ENCODE measurements around the gene CNTN2.

Gene CNTN2

DNA sequence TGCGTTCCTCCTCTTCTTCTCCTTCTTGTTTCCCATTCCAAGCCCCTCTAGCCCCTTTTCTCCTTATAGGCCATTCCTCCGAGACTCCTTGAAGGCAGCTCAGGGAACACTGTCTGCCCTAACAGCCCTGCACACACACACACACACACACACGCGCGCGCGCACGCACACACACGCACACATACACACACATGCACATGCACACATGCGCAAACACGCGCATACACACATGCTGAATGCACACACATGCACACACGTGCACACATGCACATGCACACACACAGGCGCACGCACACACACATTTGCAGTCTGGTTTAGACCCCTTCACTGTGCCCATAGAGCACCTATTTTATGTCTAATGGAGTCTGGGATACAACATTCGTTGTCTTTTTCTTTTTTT is 17.8 kb upstream of the CNTN2 start:
- no peak for DNase-seq

DNA sequence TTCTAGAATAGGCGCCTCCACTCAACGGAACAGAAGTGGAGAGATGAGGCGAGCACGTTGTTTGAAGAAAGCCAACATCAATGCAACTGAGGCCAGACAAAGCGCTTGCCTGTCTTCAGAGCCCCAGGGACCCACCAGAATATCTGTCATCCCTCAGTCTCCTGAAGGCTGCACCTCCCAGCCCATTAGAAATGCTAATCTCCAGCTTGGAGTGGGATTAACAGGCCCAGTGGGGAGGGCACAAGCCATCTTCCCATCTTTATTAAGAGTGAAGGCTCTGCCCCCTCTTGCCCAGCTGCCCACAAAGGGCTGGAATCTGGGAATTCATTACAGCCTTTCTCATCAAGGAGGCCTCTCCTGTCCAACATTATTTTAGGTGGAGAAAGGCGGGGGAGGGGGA is 16.8 kb upstream of the CNTN2 start:
- no peak for DNase-seq

DNA sequence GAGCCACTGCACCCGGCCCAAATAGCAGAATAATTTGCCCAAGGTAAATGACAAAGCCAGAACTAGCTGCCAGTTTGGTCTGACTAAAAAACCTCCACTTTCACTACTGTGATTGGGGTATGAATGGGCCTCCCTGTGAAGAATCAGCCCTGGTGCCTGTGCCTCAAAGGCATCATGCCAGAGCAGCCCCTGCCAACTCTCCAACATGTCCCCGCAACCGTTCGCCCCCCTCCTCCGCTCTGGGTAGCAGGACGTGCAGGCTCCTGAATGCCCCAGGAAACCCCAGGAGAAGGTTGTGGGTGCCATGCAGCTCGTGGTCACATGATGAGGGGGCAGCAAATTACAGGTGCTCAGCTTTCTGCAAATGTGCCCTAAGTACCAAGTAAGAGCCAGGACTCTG is 14.6 kb upstream of the CNTN2 start:
- no peak for DNase-seq

DNA sequence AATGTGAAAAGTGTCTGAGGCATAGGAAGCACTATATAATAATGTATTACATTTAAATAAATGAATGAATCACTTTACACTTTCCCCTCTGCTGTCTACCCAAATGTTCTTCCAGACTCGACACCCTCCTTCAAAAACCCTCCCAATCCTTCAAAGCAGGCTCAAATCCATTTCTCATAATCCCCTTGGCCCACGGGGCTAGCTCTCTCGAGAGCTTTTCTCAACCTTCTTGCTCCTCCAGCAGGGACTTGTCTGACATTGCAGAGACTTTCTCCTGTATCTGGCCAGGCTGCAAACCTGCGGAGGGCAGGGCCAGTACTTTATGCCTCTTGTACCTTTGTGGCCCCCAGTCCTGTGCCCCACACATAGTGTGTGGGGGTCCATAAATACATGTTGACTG is 14.1 kb upstream of the CNTN2 start:
- DNase-seq: no peak

DNA sequence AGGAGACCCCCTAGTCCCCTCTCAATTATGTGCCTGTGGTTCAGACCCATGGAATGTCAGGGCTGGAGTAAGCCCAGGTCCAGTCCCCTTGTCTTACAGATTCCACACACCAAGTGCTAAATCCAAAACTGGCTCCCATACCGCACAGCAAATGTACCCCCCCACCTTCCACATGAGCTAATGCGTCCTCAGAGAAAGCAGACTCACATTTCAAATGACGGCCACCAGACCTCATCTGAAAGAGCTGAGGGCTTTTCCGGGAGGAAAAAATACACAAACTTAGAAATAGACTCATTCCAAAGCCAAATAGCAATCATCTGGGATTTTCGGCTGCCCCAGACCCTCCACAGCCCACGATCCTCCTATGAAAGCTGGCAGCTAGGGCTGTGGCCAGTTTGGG is 12.8 kb upstream of the CNTN2 start:
- DNase-seq: no peak

DNA sequence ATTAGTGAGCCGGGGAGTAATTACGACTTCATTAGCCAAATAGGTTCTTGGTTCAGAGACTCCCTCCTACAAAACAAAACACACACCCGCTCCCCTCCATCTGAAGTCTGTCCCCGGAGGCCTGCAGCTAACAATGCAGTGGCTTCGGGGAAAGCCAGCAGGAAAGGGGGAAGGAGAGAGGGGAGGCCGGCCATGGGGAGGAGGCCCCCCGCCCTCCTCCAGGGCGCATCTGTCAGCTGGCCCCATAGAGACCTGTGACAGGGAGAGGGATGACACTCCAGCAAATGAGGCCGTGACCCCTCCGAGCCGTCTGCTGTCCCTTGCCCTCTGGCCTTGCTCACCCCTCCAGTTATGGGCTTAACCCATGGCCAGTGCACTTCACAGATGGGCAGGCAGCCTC is 12.1 kb upstream of the CNTN2 start:
- DNase-seq: no peak

DNA sequence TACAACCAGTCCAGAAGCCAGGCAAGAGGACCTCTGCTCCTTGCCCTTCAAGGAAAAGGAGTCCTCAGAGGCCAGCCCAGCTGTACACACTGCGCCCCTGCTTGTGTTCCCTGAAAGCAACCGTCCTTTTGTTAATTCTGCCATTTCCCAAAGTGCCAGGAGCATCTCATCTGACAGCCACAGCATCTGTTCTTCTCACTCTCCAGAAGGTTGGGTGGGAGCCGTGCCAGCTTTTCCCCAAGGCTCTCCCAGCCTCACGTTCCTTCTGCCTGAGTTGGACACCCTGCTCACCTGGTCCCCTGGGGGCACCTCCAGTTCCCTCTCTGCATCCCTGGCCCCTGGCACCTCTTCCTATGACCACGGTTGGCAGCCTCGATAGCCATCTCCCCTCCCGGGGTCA is 10.5 kb upstream of the CNTN2 start:
- DNase-seq: no peak

DNA sequence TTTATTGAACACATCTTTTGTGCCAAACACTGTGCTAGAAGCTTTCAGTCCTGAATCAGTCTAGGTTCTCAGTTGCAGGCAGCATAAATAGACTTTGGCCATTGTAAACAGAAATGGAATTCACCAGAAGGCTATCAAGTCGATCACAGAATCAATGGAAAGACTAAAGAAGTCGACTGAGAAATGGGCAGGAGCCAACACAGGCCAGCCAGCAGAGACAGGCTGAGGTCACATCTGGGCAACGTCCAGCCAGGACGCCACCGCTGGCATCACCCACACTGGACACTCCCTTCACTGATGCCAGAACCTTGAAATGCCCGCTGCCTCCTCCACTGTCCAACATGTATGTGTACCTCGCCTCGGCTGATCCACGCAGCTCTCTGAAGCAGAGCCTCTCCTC is 5.5 kb upstream of the CNTN2 start:
- DNase-seq: no peak

DNA sequence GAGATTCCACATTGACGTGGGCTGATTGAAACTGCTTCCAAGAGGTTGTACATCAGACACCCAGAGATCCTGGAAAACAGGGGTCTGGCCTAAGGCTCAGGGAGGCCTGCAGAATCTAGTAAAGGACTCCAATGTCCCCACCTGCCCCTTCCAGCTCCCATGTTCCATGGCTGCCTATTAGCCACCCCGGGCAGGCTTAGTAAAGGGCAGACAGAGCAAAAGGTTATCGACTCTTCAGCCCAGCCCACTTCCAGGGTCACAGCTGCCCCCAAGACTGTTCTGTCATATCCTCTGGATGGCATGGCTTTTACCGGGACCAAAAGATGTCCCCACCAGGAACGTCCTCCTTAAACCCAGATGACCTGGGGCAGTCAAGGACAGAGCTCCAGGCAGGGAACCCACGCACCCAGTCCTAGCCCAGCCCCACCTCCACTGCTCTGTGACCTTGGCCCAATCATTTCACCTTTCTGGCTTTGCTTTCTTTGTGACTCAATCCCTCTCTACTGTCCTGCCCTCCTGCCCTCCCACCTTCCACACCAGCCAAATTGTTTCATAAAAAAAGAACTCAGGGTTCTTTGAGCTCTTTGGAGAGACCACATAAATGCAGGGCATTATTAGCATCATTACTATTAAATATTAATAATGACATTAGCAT is 4.8 kb upstream of the CNTN2 start:
- DNase-seq: no peak

DNA sequence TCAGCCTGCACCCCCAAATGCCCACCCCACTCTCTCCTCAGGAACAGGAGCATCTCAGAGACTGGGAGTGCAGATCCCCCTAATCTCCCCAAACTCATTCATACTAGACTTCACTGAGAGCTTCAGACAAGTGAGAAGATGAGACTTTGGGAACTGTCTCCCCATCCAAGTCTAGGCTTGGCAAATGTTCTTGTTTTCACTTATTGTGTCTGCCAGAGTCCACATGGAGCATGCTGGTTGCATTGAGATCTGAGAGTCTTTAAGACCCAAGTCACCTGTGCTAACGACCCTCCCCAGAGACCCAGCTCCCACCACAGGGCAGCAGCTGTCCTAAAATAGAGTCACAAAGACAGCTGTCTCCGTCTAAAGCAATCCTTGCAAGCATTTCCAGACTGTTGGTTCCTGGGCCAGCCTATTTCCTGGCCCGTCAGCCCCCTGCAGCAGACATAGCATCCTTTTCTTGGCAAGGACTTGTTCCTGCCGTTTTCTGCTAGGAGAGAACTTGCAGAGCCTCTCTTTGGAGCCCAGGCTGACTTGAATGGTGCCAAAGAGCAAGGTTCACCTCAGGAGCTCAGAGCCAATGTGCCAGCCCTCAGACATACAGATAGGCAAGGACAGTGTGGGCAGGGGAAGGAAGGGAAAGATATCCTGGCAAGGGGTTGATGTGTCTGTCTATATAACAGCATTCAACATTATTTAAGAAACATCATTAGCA is 1.9 kb upstream of the CNTN2 start:
- DNase-seq: no peak

DNA sequence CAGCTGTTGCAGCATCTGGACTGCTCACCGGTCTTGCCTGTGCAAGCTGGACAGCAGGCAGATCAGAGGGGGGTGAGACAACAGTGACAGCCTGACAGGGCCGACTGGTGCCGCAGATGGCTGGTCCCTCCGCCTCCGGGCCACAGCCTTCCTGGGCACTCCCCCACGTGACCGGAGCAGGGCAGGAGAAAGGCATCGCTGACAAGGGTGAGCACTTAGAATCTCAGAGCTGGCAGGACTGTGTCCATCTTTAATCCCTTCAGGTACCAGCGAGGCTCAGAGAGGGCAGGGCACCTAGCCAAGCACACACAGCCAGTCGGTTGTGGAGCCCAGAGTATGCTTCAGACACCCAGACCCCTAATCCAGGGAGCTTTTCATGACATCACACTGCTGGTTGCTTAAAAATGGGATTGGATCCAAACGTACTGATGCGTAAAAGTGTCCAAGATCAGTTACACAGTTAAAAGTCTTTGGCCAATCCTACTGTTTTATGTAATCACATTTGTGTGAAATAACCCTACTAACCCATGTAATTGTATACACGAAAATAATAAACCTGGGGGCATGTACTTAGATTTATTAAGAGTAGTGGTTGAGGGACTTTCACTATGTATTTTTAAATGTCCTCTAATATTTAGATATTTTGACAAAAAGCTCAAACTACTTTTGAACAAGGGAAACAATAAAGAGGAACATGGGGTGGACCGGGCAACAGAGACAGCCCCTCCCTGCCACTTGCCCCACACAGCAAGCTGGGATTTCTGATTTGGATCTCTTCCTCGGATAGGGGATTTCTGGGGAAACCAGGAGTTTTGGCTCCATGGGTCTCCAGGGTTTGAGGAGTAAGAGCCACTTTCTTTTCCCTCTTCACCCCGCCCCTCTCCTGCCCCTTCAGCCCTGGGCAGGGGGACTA is 758 bp upstream of the CNTN2 start:
- no peak for DNase-seq

DNA sequence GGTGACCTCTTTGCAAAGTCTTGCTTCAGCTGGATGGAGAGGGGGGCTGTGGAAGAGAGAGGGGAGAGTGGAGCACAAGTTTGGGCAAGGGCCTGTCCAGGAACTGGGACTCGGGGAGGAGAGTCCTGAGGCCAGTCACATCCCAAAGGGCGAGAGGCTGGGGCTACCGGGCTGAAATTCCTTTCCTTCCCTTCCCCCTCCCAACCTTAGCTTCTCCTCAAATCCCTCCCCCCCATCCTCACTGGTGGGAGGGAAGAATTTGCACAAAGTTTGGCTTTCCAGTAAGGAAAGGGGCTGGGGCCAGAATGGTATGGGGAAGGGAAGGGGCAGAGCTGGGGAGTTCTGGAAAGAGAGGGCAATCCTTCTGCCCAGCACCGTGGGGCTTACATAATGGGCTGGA is 854 bp downstream of the CNTN2 start:
- no peak for DNase-seq

DNA sequence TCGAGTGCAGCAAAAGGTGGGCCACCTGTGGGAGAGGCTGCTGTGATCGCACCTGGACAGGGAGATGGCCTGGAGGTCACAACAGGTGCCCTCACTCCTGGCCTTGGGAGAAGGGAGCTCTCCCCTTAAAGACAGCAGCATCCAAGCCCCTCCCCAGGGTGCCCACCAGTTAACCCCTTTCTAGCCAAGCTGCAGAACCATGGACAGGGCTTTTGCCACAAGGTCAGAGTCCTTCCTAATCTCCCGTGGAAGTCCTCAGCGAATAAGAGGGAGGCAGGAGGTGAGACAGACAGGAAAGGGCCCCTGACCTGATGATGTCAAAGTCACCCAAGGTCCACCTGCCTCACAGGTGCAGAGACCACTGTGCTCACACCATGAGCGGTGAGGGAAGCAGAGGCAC is 1.7 kb downstream of the CNTN2 start:
- DNase-seq: no peak

DNA sequence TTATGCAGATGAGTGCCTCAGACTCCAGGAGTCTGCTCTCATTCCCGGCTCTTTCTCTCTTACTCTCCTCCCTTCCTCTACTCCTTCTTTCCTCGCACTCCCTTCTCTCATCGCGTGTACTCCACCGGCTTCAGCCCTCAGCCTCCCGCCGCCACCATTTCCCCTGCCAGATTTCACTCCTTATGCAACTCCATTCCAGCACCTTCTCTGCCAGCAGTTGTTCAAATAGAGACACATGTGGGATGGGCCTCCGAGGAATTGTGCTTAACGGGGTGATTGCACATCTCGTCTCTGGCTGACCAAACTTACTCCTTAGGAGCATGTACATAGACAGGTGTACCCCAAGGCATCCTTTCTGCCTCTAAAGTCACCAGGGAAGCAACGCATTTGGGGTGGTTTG is 2.1 kb downstream of the CNTN2 start:
- DNase-seq: no peak

DNA sequence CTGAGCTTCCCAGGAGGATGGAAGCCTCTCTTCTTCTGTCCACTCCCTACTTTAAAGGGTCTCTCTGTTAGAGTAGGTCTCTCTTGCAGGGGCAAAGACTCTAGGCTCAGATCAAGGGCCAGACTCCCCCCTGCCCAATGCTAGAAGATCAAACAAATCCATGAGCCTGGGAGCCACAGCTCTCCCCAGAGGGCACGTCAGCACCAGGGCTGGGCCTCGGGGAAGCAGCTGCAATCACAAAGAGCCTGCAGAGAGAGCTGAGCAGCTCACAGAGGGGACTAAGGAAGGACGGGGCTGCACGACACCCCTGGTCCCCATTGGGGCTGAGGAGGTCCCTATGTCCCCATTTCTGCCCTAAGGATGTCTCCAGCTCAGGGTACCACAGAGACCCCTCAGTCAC is 3.9 kb downstream of the CNTN2 start:
- DNase-seq: no peak

DNA sequence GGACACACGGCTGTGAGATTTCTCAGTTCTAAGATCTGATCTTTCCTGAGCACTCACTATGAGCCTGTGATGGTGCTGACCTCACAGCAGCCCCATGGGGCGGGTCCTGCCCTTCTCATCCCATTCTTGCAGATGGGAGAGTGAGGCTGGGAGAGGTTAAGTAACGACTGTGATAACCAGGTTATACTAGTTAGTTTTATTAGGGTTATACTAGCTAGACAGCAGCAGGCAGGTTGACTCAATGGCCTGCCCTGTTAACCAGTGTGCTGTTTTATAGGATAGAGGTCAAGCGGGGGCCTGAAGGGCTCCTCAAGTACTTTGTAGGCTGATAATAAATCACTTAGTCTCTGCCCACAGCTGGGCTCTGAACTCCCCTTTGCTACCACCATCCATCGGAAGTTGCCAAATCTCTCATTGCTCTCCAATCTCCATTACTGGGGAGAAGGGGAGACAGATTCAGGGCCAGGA is 4.8 kb downstream of the CNTN2 start:
- DNase-seq: no peak

DNA sequence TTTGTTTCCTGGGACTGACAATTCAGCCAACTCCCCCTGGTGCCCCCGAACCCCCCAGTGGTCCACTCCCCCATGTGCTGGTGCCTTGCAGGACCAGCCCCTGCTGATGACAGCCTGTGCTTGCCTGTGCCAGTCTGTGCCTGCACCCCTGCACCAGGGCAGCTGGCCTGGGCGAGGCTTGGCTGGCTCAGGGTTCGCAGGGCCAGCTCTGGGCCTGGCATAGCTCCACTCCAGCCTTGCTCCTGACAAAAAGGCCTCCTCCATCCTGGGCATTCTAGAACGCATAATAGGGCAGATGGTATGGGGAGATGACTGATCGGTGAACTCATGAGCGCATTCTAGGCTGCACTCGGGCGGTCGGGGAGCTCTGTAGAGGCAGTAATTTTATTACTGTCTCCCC is 5.4 kb downstream of the CNTN2 start:
- DNase-seq: no peak

DNA sequence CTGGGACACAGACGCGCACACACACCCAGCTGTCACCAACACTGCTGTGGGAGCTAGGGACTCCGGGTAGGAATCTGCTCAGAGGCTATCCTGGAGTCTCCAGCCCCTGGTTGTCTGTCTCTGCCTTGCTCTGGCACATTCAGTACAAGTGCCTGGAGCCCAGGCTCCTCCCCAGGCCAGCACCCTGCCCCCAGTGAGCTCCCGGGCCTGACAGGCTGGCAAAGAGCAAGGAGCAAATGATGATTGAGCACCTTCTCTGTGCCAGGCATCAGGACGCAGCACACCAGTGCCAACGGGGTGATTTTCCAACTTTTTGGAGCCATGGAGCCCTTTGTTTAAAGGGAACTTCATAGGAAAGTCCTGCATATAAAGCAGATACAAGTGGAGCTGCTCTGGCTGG is 6.5 kb downstream of the CNTN2 start:
- DNase-seq: no peak

DNA sequence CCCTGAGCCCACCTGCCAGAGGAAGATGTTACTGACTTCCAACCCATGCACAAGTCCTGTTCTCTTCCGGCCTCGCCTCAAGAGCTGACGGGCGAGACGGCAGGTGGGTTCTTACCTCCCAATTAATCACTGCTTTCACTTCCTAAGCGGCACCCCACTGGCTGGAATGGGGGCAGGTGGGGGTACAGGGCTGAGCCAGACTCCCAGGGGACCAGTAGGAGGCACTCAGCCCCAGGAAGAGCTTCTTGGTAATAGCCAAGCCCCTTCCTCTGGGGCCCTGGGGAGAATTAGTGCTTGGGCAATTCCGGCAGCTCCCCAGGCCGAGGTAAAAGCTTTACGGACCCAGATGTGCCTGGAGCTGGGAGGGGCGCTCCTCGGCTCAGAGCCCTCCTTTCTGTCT is 9.7 kb downstream of the CNTN2 start:
- no peak for DNase-seq

DNA sequence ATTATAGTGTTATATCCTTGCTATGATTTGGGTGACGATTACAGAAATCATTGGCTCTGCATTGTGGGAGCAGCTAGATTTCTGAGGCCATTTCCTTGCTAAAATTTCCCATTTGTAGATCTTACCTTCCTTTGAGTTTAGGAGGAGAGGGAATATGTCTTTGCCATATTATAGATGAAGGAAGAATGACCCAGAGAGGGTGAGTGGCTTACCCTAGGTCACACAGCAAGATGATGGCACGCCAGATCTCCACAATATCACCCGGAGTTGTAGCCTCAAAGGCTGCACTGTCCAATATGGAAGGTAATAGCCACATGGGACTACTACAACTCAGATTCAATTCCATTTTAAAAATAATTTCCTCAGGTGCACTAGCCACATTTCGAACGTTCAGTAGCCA is 10.3 kb downstream of the CNTN2 start:
- no peak for DNase-seq

DNA sequence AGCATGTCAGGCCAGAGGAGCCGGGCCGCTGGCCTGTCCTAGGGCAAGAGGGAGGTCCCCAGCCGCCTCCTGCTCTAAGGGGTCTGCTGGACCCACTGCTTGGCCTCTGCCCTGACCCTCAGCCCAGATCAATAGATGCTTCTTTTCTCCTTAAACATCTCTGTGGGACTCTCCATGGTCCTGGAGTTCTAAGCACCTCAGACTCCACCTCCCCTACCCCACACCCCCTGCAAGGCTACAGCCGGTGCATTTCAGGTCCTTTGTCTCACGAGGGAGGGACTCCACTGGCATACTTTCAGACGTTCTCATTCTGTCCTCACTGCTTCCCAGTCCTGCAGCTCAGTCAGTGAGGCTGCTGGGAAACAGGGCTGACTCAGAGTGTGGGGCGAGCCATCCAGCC is 11.0 kb downstream of the CNTN2 start:
- DNase-seq: no peak

DNA sequence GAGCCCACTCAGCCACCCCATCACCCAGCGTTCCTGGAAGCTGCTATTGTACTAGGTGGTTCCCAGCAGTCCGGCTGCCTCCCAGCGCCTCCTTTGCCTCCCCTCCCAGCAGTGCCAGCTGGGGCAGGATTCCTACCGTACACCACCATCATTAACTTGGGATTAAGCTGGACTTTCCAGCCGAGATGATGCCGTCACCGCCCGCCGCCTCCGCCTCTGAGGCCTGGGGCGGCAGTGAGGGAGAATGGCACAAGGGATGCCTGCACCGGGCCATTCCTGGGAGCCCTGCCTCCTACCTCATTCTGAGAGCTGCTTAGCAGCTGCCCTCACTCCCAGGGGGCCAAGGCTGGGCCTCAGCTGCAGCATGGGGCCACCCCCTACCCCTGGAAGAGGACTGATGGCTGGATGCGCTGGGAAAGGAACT is 13.2 kb downstream of the CNTN2 start:
- no peak for DNase-seq

DNA sequence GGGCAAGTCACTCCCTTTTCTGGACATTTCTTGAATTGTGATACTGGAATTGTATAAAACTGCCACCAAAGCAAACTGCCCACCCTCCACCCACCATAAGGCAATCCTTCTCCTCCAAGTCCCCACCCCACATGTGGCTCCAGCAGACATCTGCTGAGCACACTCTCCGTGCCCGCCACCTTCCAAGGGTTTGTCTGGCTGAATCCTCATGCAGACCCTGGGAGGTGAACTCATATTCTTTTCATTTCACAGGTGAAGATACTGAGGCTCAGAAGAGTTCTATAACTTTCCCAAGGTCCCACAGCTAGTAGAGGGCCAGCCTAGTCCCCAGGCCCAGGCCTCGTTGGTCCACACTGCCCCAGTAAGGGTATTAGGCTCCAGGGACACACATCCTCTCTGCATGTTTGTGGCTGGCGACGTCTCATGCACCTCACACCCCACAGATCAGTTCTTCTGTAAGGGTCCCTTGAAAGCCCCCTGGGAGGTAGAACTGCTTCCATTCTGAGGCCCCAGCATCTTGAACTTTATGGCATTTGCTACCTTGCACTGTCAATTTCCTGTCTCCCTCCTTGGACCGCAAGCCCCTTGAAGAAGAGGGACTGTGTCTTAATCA is 14.1 kb downstream of the CNTN2 start:
- DNase-seq: no peak

All from COR-L47 (cell line).